Midbrain (tissue), 1 donor: Measurements from ENCODE around the gene FARP1.

Source experiments
- DNase-seq: peaks from one replicate; lab custom pipeline; 2025; lab: John Stamatoyannopoulos, UW

Gene FARP1

GRCh38 chr13:98284679-98285078 is 141.8 kb downstream of the FARP1 start:
- DNase-seq = no peak

DNA sequence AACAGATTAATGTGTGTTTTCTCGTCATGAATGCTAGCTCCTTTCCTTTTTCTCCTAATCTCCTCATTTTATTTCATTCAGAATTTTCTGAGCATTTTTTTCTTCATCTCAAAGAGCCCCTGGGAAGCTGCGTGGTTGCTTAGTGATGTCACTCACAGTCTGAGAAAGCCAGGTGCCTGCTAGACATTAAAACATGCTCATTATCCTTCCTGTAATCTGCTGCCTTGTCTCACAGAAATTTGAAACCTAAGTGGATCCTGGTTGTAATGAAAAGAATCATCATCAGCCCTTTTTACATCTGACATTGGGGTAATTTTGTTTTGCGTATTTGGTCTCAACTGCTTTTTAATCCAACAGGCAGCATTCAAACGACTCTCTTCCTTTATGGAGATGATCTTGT is 142.4 kb downstream of the FARP1 start:
- no peak for DNase-seq

DNA sequence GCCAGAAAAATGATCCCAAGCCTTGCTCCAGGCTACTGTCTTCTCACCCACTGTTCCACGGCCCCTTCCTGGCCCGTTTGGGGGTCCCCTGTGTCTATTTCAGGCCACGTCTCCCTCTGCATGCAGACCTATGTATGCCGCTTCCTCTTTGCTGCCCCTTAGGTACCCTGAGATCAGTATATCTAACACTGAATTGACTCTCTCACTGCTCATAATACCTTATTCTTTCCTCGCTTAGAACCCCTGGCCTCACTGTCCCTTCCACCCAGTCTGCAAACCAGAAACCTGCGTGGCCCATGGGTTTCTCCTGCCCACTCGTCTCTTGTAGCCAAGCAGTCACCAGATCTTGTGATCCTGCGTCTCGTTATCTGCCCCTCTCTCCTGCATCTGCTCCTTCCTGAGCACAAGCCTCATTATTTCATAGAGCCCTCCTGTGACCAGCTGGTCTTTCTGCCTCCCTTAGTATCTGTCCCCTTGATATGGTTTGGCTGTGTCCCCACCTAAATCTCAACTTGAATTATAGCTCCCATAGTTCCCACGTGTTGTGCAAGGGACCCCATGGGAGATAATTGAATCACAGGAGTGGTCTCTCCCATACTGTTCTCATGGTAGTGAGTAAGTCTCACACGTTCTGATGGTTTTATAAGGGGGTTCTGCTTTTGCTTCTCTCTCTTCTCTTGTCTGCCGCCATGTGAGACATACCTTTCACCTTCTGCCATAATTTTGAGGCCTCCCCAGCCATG is 143.1 kb downstream of the FARP1 start:
- no peak for DNase-seq

DNA sequence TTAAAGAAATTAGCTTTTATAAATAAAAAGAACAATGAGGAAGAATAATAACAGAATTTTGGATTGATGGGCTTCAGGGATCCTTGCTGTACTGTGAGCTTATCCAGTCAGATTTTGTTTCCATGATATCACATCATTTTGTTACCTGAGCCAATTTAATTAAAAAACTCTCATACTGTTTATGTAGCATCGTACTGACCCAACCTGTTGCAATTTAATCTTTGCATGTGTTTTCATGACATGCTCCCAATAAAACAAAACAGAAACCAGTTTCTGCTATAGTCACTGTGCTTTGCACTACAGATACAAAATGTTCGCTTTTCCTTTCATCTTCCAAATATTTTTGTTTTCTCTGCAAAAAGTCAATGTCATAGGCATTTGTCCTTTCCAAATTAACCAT is 143.9 kb downstream of the FARP1 start:
- no peak for DNase-seq

- no peak for DNase-seq
These were observed 145.3 kb downstream of the FARP1 start for GRCh38 chr13:98288211-98288610.

DNA sequence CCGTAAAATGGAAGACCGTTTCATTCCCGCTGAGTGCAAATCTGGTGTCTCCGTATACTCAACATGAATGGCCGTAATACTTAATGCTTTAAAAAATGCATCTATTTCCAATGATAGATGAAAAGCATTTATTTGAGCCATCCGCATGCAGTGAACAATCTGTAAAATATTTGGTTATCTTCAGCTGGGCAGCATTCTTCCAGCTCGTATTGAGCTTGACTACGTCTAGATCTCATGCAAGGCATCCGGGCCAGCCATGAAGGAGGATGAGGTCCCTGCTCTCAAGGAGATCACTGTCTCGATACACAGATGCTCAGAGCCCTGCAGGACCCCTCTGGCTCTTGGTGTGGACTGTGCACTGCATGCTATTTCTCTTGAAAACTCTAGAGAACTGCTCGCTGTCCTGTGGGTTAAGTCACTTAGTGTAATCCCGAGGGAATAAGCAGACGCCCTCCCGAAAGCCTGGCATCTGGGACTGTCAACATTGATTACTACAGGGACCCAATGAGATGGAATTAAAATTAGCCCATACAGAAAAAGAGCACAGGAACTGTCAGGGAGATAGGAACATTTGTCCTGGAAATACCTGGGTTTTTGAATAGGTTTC is 146.5 kb downstream of the FARP1 start:
- DNase-seq = no peak

GRCh38 chr13:98290261-98290660 is 147.4 kb downstream of the FARP1 start:
- DNase-seq = no peak

DNA sequence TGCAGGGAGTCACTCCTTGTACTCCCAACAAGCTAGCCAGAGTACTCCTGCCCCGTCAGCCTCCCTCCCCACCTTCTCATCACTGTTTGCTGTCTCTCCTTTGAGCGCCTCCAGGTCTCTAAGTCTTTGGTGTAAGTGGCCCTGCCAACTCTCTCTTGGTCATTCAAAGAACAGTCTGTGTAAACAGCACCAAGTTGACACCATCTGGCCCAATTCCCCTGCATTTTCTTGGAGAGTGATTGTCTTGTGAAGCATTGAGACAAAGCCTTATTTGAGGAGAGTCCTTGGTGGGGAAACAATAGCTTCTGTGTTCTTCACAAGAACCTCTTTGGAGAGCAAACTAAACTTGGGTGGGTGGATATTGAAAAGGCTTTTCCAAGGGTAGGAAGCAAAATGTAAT is 148.8 kb downstream of the FARP1 start:
- DNase-seq = peak; percentile 67

DNA sequence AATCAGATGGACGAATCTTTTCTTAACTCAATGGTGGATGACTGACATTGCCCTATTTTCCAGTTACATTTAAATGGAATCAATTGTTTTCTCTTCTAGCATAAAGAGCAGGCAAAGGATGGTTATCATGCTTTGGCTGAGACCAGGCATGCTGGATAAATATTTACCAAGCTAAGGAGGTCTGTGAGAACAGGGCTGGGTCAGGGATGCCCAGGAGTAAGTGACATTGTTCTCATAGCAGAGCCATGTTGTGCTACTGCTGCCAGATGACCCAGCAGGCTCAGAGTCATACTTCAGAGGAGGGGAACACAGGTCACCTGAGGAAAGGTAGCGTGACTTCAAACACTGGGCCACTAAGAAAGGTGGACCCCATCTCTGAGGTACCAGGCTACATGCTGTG is 150.2 kb downstream of the FARP1 start:
- no peak for DNase-seq

GRCh38 chr13:98293570-98294142 is 150.8 kb downstream of the FARP1 start:
- DNase-seq = no peak

DNA sequence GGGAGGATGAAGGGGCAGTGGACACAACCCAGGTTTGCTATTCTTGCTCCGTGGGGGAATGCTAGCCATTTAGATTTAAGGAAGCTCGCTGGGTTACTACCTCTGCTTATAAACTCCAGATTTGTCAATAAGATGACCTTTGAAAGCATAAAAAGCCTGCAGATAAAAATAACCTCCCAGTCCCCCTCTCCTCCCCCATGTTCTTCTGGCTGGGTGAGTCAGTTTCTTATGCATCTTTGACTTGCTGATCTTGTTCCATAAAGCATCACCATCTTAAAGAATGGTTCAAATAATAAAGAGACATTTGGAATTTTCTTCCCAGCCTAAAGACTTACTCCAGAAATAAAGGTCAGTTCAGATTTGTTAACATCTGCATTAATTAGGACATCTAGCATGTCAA is 152.5 kb downstream of the FARP1 start:
- no peak for DNase-seq

DNA sequence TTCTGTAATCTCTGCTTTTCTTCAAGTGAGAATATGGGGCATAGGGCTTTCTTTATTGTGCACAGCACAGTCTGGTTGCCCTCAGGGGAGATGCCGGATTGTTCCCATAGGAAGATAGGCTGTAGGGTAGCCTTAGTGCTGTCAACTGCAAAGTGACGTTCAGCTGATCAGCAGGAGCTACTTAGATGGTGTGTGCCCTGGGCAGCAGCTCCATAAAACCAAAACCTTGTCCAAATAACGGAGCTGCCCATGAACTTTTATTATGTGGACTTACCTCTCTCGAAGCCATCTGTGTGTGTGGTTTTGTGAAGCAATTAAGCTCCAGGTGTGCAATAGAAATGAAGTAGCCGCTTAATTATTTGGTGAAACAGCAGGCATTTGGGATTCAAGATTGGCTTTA is 154.2 kb downstream of the FARP1 start:
- DNase-seq = no peak

GRCh38 chr13:98297745-98298144 is 154.9 kb downstream of the FARP1 start:
- no peak for DNase-seq

DNA sequence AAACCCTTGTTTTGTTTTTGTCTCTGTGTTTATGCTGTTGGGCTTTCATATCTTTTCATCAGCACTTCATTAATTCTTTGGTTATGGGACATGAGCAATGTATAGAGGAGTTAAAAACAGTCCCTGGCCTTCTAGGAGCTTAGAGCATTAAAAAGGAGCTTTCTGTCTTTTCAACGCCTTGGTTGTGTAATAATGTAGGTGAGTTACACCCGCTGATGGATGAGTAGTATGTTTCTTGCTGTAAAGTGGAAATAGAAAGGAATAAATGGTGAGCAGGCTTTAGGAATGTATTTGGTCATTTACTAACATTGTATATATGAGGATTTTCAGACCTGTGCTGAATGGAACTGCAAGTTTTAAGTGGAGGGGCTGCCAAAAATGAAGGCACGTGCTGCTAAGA is 155.7 kb downstream of the FARP1 start:
- no peak for DNase-seq

DNA sequence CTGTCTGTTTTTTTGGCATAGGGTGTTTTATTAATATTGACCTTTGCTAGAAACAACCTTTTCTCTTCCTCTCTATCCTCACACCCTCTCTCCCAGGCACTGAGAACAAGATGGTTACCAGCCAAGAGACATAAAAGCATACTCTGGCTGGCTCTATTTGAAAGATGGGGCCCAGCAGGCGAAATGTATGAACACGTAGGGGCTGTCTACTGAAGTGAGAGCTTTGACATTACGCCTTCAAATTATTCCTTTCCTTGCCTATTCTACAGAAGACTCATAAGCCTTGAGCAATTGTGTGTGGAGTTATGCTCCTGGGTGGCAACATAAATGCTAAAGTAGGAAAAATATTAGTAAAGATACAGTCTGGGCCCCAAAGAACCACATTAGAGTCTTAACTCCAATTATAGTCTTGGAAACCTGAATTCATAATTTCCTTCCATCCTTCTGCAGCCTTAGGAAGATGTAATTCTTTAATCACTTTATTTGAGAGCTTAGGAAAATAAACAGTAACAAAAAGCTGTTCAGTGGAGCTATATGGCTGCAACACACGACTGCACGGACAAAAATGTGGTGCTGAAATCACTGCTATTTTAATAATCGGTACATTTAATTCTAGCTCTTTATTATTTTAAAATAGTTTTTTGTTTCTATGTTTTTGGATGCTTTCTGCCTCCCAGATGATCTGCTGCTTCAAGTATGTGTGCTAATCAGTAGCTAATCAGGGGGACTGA is 156.5 kb downstream of the FARP1 start:
- no peak for DNase-seq

- DNase-seq = no peak
These were observed 157.1 kb downstream of the FARP1 start for GRCh38 chr13:98299966-98300350.

DNA sequence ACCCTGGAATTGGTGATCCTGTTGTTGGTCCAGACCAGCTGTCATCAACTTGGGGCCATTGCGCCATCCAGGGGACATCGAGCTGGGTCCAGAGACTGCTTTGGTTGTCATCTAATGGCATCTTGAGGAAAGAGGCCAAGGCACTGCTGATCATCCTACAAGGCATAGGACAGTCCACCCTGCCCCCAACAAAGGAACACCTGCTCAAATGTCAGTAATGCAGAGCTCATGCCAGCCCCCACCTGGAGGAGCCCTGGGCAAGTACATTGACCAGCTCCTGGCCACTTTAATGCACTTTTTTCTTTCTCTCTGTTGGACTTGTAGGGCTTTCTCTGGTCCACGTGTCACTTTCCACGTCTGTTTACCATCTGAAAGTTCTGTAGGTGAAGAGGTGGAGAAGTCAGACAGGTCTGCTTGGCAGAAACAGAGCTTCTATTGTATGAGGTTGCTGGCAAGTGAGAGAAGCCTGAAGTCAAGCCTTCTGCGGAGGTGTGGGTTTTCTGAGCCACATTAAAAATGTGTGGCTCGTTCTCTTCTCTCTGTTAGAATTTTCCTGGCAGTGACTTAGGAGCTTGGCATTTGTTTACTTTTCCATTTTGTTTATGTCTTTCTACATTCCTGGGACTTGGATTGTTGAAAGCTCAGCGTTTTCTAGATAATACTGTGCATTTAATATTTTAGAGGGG is 158.2 kb downstream of the FARP1 start:
- no peak for DNase-seq

GRCh38 chr13:98301721-98302120 is 158.8 kb downstream of the FARP1 start:
- no peak for DNase-seq

DNA sequence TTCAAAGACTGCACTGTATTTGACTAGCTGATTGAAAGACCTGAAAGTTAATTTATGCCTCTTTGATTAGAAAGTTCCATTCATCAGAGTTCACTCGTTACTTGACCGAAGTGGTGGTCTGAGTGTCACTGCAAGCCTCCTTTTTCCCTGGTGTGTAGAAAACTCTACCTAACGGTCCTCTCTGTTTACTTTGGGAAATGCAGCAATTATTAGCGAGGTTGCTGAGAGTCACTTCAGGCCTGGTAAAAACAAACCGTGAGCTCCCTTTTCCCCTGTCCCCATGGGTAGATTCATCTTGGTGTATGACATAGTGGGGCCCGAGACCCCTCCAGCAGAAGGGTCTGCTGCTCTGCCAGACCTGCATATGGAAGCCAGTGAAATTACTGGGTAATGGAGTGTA is 161.0 kb downstream of the FARP1 start:
- DNase-seq = no peak

DNA sequence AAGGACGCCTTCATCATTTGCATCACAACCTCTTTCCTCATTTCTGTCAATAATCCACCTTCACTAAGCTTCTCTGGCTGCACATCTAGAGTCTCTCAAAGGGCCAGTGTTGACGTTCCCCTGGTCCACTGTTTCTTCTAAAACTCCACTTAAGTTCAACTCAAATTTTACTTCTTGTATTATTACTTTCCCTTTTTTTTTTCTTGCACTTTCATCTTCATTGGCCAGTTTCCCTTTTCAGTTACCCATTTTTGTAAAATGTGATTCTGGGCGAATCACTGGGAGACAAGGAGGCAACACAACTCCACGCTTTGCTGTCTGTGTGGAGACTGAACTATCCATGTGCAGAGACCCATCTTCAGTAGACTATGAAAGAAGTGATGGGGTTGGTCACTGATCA is 162.8 kb downstream of the FARP1 start:
- no peak for DNase-seq

DNA sequence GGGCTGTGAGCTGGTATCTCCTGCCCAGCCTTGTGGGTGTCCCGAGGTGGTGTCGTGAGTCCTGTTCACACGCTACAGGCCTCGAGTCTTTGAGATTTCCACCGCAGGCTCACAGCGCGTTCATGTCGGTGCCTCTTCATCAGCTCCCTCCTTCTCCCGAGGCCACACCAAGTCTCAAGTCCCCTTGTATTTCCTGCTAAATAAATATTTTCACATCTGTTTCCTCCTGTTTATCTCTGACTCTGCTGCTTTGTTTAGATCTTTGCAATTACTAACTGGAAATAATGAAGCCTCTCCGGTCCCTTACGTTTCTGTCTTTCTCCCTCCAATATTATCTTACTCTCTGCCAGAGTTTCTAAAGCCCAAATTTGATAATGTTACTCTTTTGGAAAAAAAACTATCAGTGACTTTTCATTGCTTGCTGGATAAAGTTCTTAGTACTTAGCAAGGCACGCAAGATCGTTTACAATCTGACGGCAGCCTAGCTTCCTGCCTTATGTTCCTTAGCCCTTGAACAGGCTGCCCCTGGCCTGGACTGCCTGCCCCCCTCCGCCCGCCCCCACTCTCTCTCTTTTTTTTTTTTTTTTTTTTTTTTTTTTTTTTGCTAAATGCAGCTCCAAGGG is 164.7 kb downstream of the FARP1 start:
- DNase-seq = no peak
